HK-2 (cell line): Measurements from ENCODE around the gene RND1.

Experiments
- DNase-seq: peaks from one replicate; pipeline ENCODE4 v3.0.0-alpha.2; 2018; ENCODE audit not compliant: unreplicated experiment

The RND1 gene

GRCh38 chr12:48827513-48828096, 38.1 kb downstream of the RND1 start:
- DNase-seq, result no peak

- no peak for DNase-seq
Observed at GRCh38 chr12:48827026-48827425, 38.6 kb downstream of the RND1 start.

GRCh38 chr12:48826209-48826855, 39.3 kb downstream of the RND1 start:
- DNase-seq, result no peak

- DNase-seq, result no peak
Observed at GRCh38 chr12:48824905-48825304, 40.8 kb downstream of the RND1 start.

- no peak for DNase-seq
Observed at GRCh38 chr12:48824112-48824511, 41.6 kb downstream of the RND1 start.

- no peak for DNase-seq
Observed at GRCh38 chr12:48823281-48823680, 42.4 kb downstream of the RND1 start.

GRCh38 chr12:48822711-48823110, 43.0 kb downstream of the RND1 start:
- no peak for DNase-seq

GRCh38 chr12:48822139-48822538, 43.5 kb downstream of the RND1 start:
- DNase-seq, result no peak

GRCh38 chr12:48819986-48820725, 45.5 kb downstream of the RND1 start:
- no peak for DNase-seq

- DNase-seq, result no peak
Observed at GRCh38 chr12:48818831-48819590, 46.7 kb downstream of the RND1 start.

- peak; percentile 78 for DNase-seq
Observed at GRCh38 chr12:48817873-48818830, 47.5 kb downstream of the RND1 start, which contains the start of gene CACNB3. CACNB3 (plus strand) TSS chr12:48818496; CDS start chr12:48818930, 434 bp downstream.

GRCh38 chr12:48816143-48816854, 49.4 kb downstream of the RND1 start:
- no peak for DNase-seq

GRCh38 chr12:48815126-48816110, 50.3 kb downstream of the RND1 start:
- peak; percentile 83 for DNase-seq

GRCh38 chr12:48814262-48815125, 51.2 kb downstream of the RND1 start:
- DNase-seq, result peak; percentile 85

- DNase-seq, result no peak
Observed at GRCh38 chr12:48813465-48814261, 52.0 kb downstream of the RND1 start.

GRCh38 chr12:48812389-48812788, 53.3 kb downstream of the RND1 start:
- DNase-seq, result no peak

- no peak for DNase-seq
Observed at GRCh38 chr12:48811437-48812090, 54.1 kb downstream of the RND1 start.
